H1 (cell line): ENCODE measurements around the gene DEGS1. TPM values are rescaled to one million over a fixed set of nuclear protein-coding genes. Genes with fewer than 3 reads are reported as not detected.

Experiments
- CTCF ChIA-PET: fragments of 300-600 bp; sonication (Branson Sonifier 250); formaldehyde crosslinking; loops from one replicate; lab custom pipeline; 2021; ENCODE audit not compliant: partially characterized antibody; lab: Charles Lee
- POLR2A ChIA-PET: fragments of 300-600 bp; sonication (Branson Sonifier 250); formaldehyde crosslinking; loops from one replicate; lab custom pipeline; 2021; ENCODE audit warnings: inconsistent platforms; ENCODE audit not compliant: partially characterized antibody; lab: Charles Lee
- DNase-seq, 2 experiments: peaks; one replicate each; pipeline versions ENCODE4 v3.0.0 to v3.0.0-alpha.2; 2010 to 2022; ENCODE audit warnings: low spot score in 2 of 2, low read depth in 1 of 2, mixed read lengths in 1 of 2
- FAIRE-seq: peaks from 2 replicates; lab custom pipeline; 2011; peaks lifted over from hg19 to GRCh38; lab: Jason Lieb, UNC
- H2AFZ ChIP-seq: 2 replicates; pipeline ENCODE4 v1.8.1; 2012; ENCODE audit warnings: low read length, inconsistent platforms
- H2AK5ac ChIP-seq: 2 replicates; pipeline ENCODE4 v1.6.1; 2013; ENCODE audit warnings: low read depth, low read length
- H2BK120ac ChIP-seq: replicated peaks from 2 replicates; pipeline ENCODE3; 2013; ENCODE audit warnings: low read depth, low read length, inconsistent platforms
- H2BK12ac ChIP-seq: 2 replicates; pipeline ENCODE4 v1.6.1; 2013; ENCODE audit warnings: low read depth, low read length
- H2BK15ac ChIP-seq: 2 replicates; pipeline ENCODE4 v1.6.1; 2013; ENCODE audit warnings: low read length
- H2BK20ac ChIP-seq: 2 replicates; pipeline ENCODE4 v1.6.1; 2013; ENCODE audit warnings: low read length
- H2BK5ac ChIP-seq: 2 replicates; pipeline ENCODE4 v1.6.1; 2013; ENCODE audit warnings: low read depth, low read length
- H3K14ac ChIP-seq: 2 replicates; pipeline ENCODE4 v1.6.1; 2013; ENCODE audit warnings: inconsistent platforms; ENCODE audit not compliant: insufficient read length
- H3K18ac ChIP-seq: 2 replicates; pipeline ENCODE4 v1.6.1; 2013; ENCODE audit warnings: low read length; ENCODE audit errors: extremely low read depth
- H3K23ac ChIP-seq: 2 replicates; pipeline ENCODE4 v1.6.1; 2013; ENCODE audit warnings: inconsistent platforms; ENCODE audit not compliant: insufficient read length
- H3K23me2 ChIP-seq: 2 replicates; pipeline ENCODE4 v1.6.1; 2013; ENCODE audit warnings: low read depth, low read length
- H3K27ac ChIP-seq: 2 replicates; pipeline ENCODE4 v1.6.1; 2011; ENCODE audit warnings: low read depth, low read length, inconsistent platforms
- H3K27me3 ChIP-seq, 4 experiments: replicated peaks in 1 of 4; 1 replicate in 1 of 4; 2 replicates in 3 of 4; pipeline versions ENCODE4 v1.6.1 to v1.8.1; 2011 to 2013; ENCODE audit warnings: low read length in 3 of 4, mild to moderate bottlenecking in 3 of 4, inconsistent platforms in 2 of 4, mixed read lengths in 2 of 4, moderate library complexity in 1 of 4; ENCODE audit not compliant: control insufficient read depth in 3 of 4, insufficient read depth in 3 of 4; ENCODE audit errors: extremely low read depth in 1 of 4
- H3K36me3 ChIP-seq, 4 experiments: 2 replicates each; pipeline versions ENCODE4 v1.6.1 to v1.8.1; 2011 to 2013; ENCODE audit warnings: mild to moderate bottlenecking in 4 of 4, low read length in 3 of 4, moderate library complexity in 2 of 4, control low read depth in 1 of 4, inconsistent platforms in 1 of 4; ENCODE audit not compliant: insufficient read depth in 4 of 4, control insufficient read depth in 2 of 4
- H3K4ac ChIP-seq: replicated peaks from 2 replicates; pipeline ENCODE3; 2013; ENCODE audit warnings: low read length, low read depth, mixed read lengths, inconsistent platforms; ENCODE audit not compliant: insufficient read length
- H3K4me1 ChIP-seq, 4 experiments: replicated peaks in 1 of 4; 1 replicate in 1 of 4; 2 replicates in 3 of 4; pipeline versions ENCODE4 v1.6.1 to v1.8.1; 2011 to 2013; ENCODE audit warnings: low read length in 3 of 4, inconsistent platforms in 2 of 4, mixed read lengths in 1 of 4; ENCODE audit not compliant: insufficient read depth in 4 of 4, control insufficient read depth in 3 of 4
- H3K4me2 ChIP-seq, 2 experiments: 2 replicates each; pipeline versions ENCODE4 v1.6.1 to v1.8.1; 2011 to 2013; ENCODE audit warnings: low read depth in 2 of 2, low read length in 2 of 2, control low read depth in 1 of 2, inconsistent platforms in 1 of 2, mild to moderate bottlenecking in 1 of 2; ENCODE audit not compliant: insufficient read depth in 1 of 2
- H3K4me3 ChIP-seq, 4 experiments: fragments of 200-600, 300-600 bp in 1 of 4; sonication (generic), shearing (Covaris generic), sonication (Bioruptor Twin) in 1 of 4; 2 replicates each; pipeline versions ENCODE4 v1.5.1 to v1.8.1; 2011 to 2016; ENCODE audit warnings: low read length in 4 of 4, low read depth in 3 of 4, control low read depth in 2 of 4, inconsistent platforms in 2 of 4, mild to moderate bottlenecking in 2 of 4, mixed read lengths in 1 of 4, moderate library complexity in 1 of 4; ENCODE audit not compliant: insufficient read depth in 2 of 4; ENCODE audit errors: extremely low read depth in 1 of 4
- H3K56ac ChIP-seq: replicated peaks from 2 replicates; pipeline ENCODE3; 2013; ENCODE audit warnings: low read depth, mild to moderate bottlenecking, mixed read lengths, low read length, inconsistent platforms; ENCODE audit not compliant: insufficient read length
- H3K79me1 ChIP-seq: 2 replicates; pipeline ENCODE4 v1.6.1; 2013; ENCODE audit warnings: low read depth, low read length, control low read depth
- H3K79me2 ChIP-seq, 2 experiments: 2 replicates each; pipeline versions ENCODE4 v1.6.1 to v1.8.1; 2012 to 2013; ENCODE audit warnings: low read length in 2 of 2, mild to moderate bottlenecking in 2 of 2, inconsistent platforms in 1 of 2; ENCODE audit not compliant: insufficient read depth in 2 of 2, control insufficient read depth in 1 of 2
- H3K9ac ChIP-seq, 4 experiments: replicated peaks in 1 of 4; 1 replicate in 1 of 4; 2 replicates in 3 of 4; pipeline versions ENCODE4 v1.6.1 to v1.8.1; 2011 to 2013; ENCODE audit warnings: low read depth in 3 of 4, low read length in 3 of 4, control low read depth in 2 of 4, mild to moderate bottlenecking in 2 of 4, moderate library complexity in 2 of 4, inconsistent platforms in 1 of 4; ENCODE audit errors: extremely low read depth in 1 of 4
- H3K9me3 ChIP-seq, 2 experiments: 2 replicates each; pipeline versions ENCODE4 v1.6.1 to v1.8.1; 2012 to 2013; ENCODE audit warnings: mild to moderate bottlenecking in 2 of 2, moderate library complexity in 2 of 2, control low read depth in 1 of 2, inconsistent platforms in 1 of 2, low read depth in 1 of 2, low read length in 1 of 2, mixed read lengths in 1 of 2; ENCODE audit not compliant: insufficient read depth in 2 of 2
- H4K20me1 ChIP-seq, 2 experiments: replicated peaks in 1 of 2; 2 replicates each; pipeline versions ENCODE3 to v1.8.1; 2011 to 2013; ENCODE audit warnings: inconsistent platforms in 2 of 2, low read length in 2 of 2, mild to moderate bottlenecking in 1 of 2; ENCODE audit not compliant: insufficient read depth in 2 of 2, control insufficient read depth in 1 of 2
- H4K5ac ChIP-seq: 2 replicates; pipeline ENCODE4 v1.6.1; 2013; ENCODE audit warnings: low read length, low read depth, mixed read lengths, inconsistent platforms; ENCODE audit not compliant: insufficient read length
- H4K8ac ChIP-seq: 2 replicates; pipeline ENCODE4 v1.8.0; 2013; ENCODE audit warnings: mild to moderate bottlenecking, moderate library complexity, low read length, inconsistent platforms; ENCODE audit not compliant: insufficient read depth; ENCODE audit errors: extremely low read depth
- H4K91ac ChIP-seq: replicated peaks from 2 replicates; pipeline ENCODE3; 2013; ENCODE audit warnings: low read length, mixed read lengths, inconsistent platforms; ENCODE audit not compliant: insufficient read length
- ASH2L ChIP-seq: fragments of 200-600, 300-600 bp; sonication (generic); IDR thresholded peaks from one replicate; pipeline ENCODE4 v1.7.1; 2017; ENCODE audit warnings: low read length
- FOSL1 ChIP-seq: IDR thresholded peaks from 2 replicates; pipeline ENCODE4 v1.6.1; 2011; ENCODE audit warnings: mild to moderate bottlenecking, low read depth, low read length, moderate library complexity; ENCODE audit not compliant: insufficient read depth
- JUND ChIP-seq: IDR thresholded peaks from 2 replicates; pipeline ENCODE4 v1.6.1; 2011; ENCODE audit warnings: mild to moderate bottlenecking, improper control_type of control experiment, low read length
- POLR2A ChIP-seq, 2 experiments: IDR thresholded peaks; 1 replicate in 1 of 2; 2 replicates in 1 of 2; pipeline ENCODE4 v1.6.1; 2011; ENCODE audit warnings: low read depth in 2 of 2, low read length in 2 of 2, mild to moderate bottlenecking in 2 of 2; ENCODE audit errors: control extremely low read depth in 1 of 2
- RFX5 ChIP-seq: IDR thresholded peaks from 2 replicates; pipeline ENCODE4 v1.6.1; 2011; ENCODE audit warnings: low read depth, low read length, improper control_type of control experiment, borderline replicate concordance
- SIN3A ChIP-seq, 2 experiments: IDR thresholded peaks in 1 of 2; conservative IDR thresholded peaks in 1 of 2; 2 replicates each; pipeline ENCODE4 v1.6.1; 2011 to 2012; ENCODE audit warnings: low read length in 2 of 2, improper control_type of control experiment in 1 of 2, low read depth in 1 of 2, mild to moderate bottlenecking in 1 of 2
- SIX5 ChIP-seq: IDR thresholded peaks from 2 replicates; pipeline ENCODE4 v1.6.1; 2011; ENCODE audit warnings: mild to moderate bottlenecking, low read depth, low read length
- WGBS, 2 experiments: shearing (Covaris generic) in 1 of 2; methylation state at CpG; one replicate each; pipeline versions ENCODE4 v1.1.6 to v1.1.7; 2013 to 2015; ENCODE audit warnings: low lambda C conversion rate in 2 of 2, mixed read lengths in 2 of 2, inconsistent platforms in 1 of 2, low coverage in 1 of 2, missing lambda C conversion rate in 1 of 2; ENCODE audit not compliant: insufficient replicate concordance in 2 of 2, insufficient coverage in 1 of 2, insufficient read length in 1 of 2; ENCODE audit errors: extremely low coverage in 1 of 2, missing lambda C conversion rate in 1 of 2; 5-methylcytosine and 5-hydroxymethylcytosine counted together
- polyA plus RNA-seq, 7 experiments: library from polyadenylated mRNA; depleted of rRNA in 3 of 7; stranded (reverse) in 5 of 7; unstranded in 2 of 7; fragments of >200 nt in 5 of 7; fragments of 200-250 nt in 2 of 7; gene quantifications; 1 replicate in 5 of 7; 2 replicates in 1 of 7; 4 replicates in 1 of 7; pipeline versions ENCODE4 v1.2.1 to v1.2.3, GENCODE V29; 2011 to 2013; ENCODE audit warnings: missing spikeins in 2 of 7, mixed read lengths in 2 of 7
- total RNA-seq: library from RNA; stranded (reverse); fragmentation: NEBNext Ultra II Directional; extraction: Animal tissue kit (Norgen Biotek cat#: 25700); gene quantifications from 2 replicates; pipeline ENCODE4 v1.2.1, GENCODE V29; 2021

The DEGS1 gene
- total and polyA plus RNA-seq, 2 of the 8 experiments (the other 6 are each of a cell fraction or from before 2014, with no cell fraction given): 46.1 to 114 TPM

GRCh38 chr1:224201853-224202252 lies 18.8 kb downstream of the DEGS1 start:
- H2BK5ac ChIP-seq: no peak overlapping the region
- ChIA-PET POLR2A (interaction anchor here (0.8 to 1.5 kb wide), 4 partner anchors 12 to 135 kb away, joined by 3 to 5 read pairs (median 4); partner anchors contain the start of gene NVL), CTCF (interaction anchor here (1.3 kb wide), 1 partner anchor 12 kb away, joined by 3 read pairs; no protein-coding TSS in a partner anchor)
- no peak overlapping the region for H3K56ac ChIP-seq
- no peaks in the 10 kb centered on the region for H4K20me1 ChIP-seq
- no peak overlapping the region for H3K23ac ChIP-seq
- no peak overlapping the region for H3K14ac ChIP-seq
- no peaks in the 10 kb centered on the region; a peak in 1 of 8 replicates for H3K36me3 ChIP-seq
- H3K27me3 ChIP-seq: no peaks in the 10 kb centered on the region
- FAIRE-seq: no peak
- H2AK5ac ChIP-seq: no peak overlapping the region
- H4K5ac ChIP-seq: no peak overlapping the region
- no peak overlapping the region for H3K18ac ChIP-seq
- H3K9ac ChIP-seq: no peak overlapping the region
- no peak overlapping the region for H2BK12ac ChIP-seq
- H3K23me2 ChIP-seq: no peaks in the 10 kb centered on the region
- H2AFZ ChIP-seq: no peak overlapping the region
- no peak overlapping the region for H2BK120ac ChIP-seq
- TF ChIP-seq JUND (no peak), SIN3A (conservative IDR thresholded peaks at IDR 0.05 in 1 of 2, IDR thresholded peaks at IDR 0.05 in 1 of 2; ENCODE audit: low read depth in 1 of 2, low read length in 2 of 2) (no peak), FOSL1 (no peak), POLR2A (IDR thresholded peaks at IDR 0.05; ENCODE audit: control extremely low read depth in 1 of 2, low read depth in 2 of 2, low read length in 2 of 2) (no peak), RFX5 (no peak), ASH2L (no peak), SIX5 (no peak)
- no peak overlapping the region for H3K4me2 ChIP-seq
- no peaks in the 10 kb centered on the region for H3K79me1 ChIP-seq
- no peaks in the 10 kb centered on the region for H3K9me3 ChIP-seq
- peaks cover 1 to 12% (median 10%) of the 10 kb centered on the region in 4 experiments for H3K4me1 ChIP-seq
- H2BK20ac ChIP-seq: no peak overlapping the region
- no peak overlapping the region for H4K8ac ChIP-seq
- H3K27ac ChIP-seq: no peak overlapping the region
- WGBS, 2 experiments: 94% methylated on average over 4 of the region's 4 CpGs; no CpG with 5 or more reads in 1 of the 2 experiments
- no peak for DNase-seq
- no peak overlapping the region for H3K4me3 ChIP-seq
- H2BK15ac ChIP-seq: no peak overlapping the region
- no peak overlapping the region for H3K4ac ChIP-seq
- H4K91ac ChIP-seq: no peak overlapping the region
- no peaks in the 10 kb centered on the region for H3K79me2 ChIP-seq
